Hematopoietic multipotent progenitor cell treated with erythropoietin and hydrocortisone succinate and interleukin-3 and kit ligand, for 6 days (in vitro differentiated cells): ENCODE measurements around the gene ANKDD1B.
A peak's percentile ranks its signal among the peaks of the same experiment; 100 is the strongest.
"Not testable (repeated sequence)": the region's sequence is repeated elsewhere in the genome, so short reads cannot be mapped to it uniquely, and the experiment has no call there.

Experiments used
- DNase-seq: peaks from one replicate; pipeline ENCODE4 v3.0.0-alpha.2; 2015

Gene ANKDD1B

DNA sequence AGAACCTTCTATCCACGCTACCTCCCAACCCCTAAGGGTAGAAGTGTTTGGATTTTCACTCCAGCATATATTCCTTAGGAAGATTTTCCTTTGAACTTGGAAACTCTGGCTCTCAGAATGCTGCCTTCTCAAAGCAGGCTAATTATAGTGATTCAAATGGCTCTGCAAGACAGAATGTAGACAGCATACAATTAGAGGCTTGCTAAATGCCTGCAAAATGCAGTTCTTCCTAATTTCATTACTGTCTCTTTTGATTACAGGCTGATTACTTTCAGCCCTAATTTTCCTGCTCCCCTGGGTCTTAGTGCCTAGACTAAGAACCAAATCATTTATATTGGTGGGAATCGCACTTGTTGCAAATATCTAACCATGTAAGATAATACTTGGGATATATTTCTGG, 50.8 kb downstream of the ANKDD1B start:
- DNase-seq: no peak

DNA sequence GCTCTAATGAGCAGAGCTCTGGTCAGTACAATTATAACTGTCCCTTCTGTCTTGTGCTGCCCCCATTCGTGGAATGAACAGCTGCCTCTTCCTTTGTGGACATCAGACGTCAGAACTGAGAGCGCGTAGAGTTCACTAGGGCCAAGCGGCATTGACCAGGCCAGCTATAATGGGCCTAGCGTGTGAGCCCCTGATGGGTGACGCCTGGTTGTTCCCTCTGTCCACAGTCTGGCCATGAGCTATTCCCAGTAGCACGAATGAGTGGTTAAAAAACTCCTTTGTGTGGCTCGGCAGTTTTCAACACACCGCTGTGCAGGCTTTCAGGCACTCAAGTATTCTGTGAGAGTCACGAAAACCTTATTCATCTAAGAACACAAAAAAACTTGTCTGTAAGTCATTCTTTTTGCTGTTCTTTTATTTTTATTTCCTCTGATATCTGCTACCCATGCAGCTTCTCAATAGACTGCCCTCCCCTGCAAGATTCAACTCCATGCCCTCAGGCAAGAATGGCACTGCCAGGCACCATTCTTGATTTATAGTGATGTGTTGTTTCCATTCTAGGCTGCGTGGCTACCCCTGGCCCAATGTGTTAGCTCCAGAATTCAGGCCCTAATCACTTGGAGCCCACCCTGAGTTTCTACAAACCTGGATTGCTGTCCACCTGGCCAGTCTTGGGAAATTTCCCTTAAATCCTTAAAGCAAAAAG, 52.5 kb downstream of the ANKDD1B start:
- no peak for DNase-seq

DNA sequence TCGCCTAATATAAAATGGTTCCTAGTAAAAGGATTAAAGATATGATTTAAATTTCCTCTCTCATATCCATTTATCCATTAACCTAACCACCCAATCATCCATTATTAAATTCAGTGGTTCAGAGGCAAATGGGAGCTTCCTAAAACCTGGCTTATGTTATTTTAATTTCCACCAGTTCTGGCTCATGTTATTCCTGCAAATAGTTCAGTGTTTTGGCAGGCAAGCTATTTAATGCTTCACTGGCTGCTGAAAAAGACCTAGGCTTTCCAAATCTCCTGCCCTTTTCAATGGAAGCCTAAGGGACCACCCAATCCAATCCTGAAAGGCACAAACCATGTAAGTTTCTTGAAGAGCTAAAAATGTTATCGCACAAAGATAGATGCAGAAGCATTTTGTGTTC, 53.7 kb downstream of the ANKDD1B start:
- no peak for DNase-seq

DNA sequence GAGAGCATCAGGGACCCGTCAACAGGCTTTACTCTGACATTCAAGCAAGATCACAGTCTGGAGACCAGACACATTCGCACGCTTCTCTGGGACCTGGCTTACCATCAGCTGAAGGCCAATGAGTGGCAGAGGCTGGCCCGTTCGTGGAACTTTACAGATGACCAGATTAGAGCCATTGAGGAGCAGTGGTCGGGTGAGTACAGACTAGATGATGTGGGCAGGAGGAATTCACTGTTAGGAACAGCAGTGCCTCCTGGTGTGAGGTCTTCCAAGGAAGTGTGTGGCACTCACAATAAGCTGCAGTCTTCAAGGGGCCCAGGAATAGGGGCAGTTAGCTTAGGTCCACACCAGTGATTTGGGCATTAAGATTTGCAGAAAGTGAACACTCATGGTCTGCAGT, 55.5 kb downstream of the ANKDD1B start:
- no peak for DNase-seq

DNA sequence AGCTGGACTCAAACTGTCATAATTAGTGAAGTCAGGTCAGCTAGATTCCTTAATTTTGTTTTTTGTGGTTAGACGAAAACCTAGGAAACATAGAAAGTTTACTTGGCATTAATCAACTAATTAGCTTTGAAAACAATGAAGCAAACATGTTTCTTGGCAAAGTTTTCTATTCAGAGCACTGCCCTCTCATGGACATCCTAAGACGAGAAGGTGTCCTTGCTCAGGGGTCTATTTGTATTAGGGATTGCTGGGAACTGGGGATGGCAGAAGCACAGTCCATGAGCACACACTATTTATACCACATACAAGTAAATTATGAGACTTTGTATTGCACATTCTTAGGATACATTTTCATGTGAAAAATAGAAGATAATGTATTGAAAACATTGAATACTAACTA, 56.3 kb downstream of the ANKDD1B start:
- peak; percentile 57 for DNase-seq

DNA sequence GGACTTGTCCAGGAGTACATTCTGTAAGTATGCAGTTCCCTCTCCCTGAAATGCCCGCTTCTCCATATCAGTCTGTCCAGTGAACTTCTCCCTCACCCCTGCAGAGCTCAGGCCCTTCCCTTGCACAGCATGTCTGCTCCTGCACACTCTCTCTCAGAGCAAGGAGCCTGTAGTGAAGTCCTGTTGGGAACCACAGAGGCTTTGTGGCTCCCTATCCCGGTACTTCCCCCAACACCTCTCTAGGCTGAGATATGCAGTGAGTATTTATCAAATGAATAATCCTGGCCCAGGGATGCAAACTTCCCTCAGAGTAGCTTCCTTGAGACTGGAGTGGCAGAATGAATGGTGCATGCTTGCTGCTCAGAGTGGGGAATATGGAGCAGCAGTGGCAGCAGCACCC, 57.2 kb downstream of the ANKDD1B start:
- peak; percentile 28 for DNase-seq

DNA sequence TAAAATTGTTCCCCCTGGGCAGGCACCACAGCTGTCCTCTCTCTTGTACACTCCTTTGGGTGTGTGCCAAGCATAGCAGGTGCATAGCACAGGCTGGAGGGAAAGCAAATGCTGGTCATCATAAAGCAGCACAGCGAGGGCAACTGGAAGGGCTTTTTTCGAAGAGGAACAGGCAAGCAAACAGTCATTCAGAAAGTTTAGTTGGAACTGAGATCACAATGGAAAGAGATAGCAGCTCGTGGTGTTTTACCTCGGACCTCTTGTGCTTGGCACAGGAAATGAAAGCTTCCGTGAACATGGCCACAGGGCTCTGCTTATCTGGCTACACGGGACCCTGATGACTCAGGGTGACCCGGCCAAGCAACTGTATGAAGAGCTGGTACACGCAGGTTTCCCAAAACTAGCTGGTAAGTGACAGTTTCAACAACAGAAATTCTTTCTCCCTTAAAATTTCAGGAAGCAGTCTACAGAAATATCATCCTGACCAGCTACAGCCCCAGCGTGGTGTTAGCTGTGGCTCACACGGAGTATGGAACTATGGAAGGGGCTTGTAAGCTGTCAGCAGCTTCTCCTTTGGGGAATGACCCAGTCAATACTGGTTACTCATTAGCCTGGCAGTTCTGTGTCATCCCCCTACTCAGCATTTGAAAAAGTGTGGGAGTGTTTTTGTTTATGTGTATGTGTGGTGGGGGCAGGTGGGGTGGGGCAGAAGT, 57.9 kb downstream of the ANKDD1B start:
- peak; percentile 92 for DNase-seq

DNA sequence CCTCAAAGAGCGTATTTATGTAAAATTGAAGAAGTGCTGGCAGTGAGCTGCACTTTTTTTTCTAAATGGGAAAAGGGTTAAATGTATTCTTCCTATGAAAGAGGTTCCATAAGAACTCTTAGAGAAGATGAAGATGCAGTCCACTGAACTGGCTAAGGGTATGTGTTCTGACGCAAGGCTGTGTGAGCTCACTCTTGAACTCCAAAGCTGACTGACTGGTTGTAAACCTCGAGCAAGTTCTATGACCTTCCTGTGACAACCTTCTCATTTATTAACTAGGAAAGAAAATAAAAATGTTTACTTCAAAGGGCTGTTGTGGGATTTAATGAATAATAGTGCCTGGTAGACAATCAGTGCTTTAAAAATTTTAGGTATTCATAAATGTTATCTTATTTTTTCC, 59.3 kb downstream of the ANKDD1B start:
- no peak for DNase-seq

DNA sequence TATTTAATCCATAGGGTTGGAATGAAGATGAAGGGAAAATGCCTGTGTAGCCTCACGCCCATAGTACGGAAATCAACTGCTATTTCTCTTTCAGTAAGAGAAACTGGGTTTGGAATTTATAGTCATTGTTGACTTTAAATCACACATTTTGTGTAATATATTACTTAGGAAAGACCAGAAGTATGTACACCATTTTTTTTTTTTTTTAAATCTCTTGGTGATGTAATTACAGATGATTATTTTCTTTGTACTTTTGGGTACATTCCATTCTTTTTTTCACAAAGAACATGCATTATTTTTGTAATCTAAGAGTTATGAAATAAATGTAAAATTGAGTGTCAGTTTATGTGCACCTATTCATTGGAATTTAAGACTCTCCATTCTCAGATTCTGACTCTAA, 60.3 kb downstream of the ANKDD1B start:
- no peak for DNase-seq

DNA sequence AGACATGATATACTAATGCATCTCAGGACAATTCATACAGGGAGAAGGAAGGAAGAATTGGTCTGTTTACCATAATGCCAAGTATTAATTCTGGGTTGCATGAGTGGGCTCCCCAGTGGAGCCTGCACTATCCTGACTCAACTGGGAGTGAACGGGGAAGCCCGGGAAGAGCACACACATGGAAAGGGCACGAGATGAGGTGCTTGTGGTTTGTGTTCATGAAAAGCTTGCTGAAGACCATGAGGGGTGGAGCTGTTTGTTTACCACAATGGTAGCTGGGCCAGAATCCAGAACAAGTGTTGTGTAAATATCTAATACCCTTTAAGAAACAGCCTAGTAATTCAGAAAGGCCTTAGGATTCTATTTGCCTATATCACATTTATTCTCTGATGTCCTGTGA, 61.4 kb downstream of the ANKDD1B start:
- no peak for DNase-seq

DNA sequence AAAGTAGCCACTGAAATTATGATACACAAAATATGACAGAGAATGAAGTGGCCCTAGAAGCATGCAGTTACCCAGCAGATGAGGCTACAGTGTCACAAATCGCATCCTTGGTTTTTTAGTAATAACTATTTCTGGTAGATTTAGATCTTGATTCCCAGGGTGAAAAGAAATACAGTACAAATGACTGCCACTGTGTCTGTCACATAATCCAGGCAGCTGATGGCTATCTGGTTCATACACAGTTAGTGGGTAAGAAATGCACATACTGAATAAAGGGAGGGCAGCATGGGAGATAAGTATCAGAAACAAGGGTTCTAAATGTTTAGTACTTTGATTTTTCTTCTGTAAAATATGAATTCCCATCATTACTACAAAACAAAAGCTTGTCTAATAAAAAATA, 64.5 kb downstream of the ANKDD1B start:
- DNase-seq: no peak

DNA sequence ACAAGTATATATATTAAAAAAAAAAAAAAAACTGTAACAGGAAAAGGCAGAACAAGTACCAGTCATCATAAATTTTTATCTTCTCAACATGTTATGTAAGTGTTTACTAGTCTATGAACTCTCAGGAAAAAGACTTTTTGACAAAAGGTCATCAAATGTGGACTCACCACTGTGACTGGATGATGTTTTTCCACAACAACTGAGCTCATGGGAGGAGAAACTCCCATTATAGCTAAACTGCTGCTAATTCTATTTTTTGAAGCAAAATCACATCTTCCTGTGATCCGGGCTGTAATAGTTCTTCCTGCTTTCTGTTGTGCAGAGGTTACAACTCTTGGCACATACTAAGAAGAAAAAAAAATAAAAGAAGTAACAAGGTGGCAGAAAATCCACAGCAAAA, 66.4 kb downstream of the ANKDD1B start:
- DNase-seq: no peak

DNA sequence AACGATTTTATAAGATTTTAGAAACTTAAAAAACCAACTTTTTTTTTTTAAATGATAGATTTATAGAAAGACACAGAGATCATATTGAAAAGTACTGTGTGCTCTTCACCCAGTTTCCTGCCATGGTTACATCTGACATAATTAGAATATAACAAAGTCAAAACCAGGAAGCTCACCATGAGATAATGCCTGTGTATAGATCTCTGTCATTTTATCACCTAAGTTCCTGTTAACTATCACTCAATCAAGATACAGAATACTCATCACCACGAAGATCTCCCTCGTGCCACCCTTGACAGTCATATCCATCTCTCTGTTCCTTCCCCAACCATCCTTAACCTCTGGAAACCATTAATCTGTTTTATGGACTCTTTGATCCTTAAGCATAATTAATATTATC, 66.9 kb downstream of the ANKDD1B start:
- DNase-seq: peak; percentile 38

DNA sequence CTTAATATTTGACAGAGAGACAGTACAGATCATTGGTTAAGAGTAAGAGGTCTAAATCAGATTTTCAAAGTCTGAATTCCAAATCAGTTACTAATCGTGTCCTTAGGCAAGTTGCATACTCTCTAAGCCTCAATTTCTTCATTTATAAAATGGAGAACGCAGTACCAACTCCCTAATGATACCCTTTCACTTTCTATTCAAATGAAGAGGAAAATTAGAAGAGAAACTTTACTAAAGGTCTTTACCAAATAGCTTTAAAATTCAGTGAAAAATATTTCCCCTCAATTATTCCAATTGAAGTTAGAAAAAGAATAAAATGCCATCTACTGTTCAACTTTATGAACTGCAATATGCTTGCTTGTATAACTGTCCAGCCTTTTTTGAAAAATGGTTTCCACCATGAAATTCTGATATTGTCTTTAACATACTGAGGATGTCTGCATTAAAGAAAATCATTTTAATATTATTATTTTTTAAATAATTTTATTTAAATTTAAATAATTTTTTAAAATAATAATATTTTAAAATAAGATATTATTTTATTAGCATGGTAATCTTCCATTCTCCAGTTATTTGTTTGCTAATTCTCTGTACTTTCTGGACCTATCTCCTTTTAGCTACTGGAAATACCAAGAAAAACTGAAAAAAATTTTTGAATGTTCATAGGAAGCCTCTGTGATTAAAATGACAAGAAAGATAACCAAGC, 70.0 kb downstream of the ANKDD1B start:
- peak; percentile 85 for DNase-seq

DNA sequence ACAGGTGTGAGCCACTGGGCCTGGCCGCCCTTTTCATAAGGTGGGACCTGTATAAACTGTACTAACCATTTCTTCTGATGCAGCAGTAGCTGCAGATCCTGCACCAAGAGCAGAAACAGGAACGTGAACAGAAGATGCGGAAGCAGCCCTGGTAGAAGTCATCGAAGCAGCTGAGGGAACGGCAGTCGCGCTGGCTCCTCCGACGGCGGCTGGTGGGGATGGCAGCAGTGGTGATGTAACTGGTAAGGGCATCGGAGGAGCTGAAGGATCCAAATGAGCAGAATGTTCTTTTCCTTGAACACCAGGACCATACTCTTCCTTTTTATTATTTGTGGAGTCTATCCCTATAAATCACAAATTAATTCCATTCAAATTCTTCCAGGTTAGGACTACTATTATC, 73.9 kb downstream of the ANKDD1B start:
- no peak for DNase-seq

DNA sequence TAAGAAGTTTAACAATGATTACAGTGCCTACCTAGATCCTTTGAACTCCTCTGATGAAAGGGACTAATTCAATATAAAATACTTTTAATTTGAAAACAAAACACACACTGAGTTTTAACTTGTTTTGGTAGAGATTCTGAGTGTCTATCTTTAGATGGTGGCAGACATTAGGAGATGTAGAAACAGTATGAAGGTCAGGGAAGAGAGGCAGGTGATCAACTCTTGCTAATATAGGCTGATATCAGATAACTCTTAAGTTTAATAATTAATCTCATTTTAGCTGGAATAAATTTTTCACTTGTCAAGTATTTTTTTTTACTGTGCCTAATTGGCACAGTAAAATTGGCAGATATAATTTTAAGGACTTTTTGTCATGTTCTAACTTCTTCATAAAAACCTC, 75.2 kb downstream of the ANKDD1B start:
- no peak for DNase-seq

DNA sequence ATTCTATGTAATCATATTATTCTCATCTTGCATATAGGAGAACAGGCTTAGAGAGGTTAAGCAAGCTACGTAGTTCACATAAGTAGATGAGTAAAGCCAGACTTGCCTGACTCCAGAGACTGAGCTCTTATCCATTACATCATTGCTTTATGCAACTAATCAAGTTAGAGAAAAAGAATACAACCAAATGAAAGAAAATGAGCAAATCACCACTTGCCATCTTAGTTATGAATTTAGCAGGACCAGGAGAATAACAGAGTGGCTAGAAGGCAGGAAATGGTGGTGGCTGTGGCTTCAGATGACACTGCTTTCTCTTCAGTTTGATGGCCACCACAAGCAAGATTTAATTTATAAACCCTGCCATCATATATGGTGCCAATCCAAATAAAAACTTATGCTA, 79.4 kb downstream of the ANKDD1B start:
- no peak for DNase-seq

DNA sequence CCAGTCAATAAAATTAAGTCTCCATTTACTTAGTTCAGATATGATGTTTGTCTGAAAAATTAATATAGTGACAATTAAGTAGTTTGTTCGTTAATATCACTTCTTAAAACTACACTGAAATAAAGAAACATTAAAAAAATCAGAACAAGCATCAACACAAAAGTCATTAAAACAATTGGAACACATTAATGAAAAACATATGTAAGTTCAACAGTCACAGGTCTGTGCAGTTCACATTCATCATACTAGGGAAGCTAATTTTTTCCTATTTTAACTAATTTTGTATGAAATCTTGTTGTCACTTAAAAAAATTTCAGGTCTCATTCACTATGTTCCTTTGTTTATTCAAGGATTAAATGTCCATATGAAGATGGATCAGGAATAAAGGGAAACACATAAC, 83.5 kb downstream of the ANKDD1B start:
- DNase-seq: no peak

DNA sequence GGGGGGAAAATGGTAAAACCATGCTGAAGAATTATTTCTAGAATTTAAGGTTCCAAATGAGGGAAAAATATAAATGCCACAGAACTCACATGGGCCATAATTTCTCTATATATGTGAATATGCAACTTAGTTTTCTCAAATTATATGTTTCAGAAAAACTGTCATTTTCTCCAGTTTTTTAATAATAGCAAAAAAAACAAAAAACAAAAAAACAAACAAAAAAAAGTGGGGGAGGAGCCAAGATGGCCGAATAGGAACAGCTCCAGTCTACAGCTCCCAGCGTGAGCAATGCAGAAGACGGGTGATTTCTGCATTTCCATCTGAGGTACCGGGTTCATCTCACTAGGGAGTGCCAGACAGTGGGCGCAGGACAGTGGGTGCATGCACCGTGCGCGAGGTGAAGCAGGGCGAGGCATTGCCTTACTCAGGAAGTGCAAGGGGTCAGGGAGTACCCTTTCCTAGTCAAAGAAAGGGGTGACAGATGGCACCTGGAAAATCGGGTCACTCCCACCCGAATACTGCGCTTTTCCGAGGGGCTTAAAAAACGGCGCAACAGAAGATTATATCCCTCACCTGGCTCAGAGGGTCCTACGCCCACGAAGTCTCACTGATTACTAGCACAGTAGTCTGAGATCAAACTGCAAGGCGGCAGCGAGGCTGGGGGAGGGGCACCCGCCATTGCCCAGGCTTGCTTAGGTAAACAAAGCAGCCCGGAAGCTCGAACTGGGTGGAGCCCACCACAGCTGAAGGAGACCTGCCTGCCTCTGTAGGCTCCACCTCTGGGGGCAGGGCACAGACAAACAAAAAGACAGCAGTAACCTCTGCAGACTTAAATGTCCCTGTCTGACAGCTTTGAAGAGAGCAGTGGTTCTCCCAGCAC, 84.5 kb downstream of the ANKDD1B start:
- DNase-seq: not testable (repeated sequence)

DNA sequence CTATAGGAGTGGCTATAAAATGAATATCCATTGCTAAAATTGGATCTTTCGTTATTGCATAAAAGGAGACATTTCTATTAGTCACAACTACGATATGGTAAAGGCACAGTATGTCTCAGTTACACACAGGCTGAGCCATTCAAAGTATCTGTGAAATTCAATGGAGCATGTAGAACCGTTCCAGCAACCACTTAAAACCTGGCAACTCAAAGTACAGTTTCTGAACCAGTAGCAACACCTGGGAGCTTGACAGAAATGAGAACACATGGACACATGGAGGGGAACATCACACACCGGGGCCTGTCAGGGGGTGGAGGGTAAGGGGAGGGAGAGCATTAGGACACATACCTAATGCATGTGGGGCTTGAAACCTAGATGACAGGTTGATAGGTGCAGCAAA, 90.6 kb downstream of the ANKDD1B start:
- no peak for DNase-seq

DNA sequence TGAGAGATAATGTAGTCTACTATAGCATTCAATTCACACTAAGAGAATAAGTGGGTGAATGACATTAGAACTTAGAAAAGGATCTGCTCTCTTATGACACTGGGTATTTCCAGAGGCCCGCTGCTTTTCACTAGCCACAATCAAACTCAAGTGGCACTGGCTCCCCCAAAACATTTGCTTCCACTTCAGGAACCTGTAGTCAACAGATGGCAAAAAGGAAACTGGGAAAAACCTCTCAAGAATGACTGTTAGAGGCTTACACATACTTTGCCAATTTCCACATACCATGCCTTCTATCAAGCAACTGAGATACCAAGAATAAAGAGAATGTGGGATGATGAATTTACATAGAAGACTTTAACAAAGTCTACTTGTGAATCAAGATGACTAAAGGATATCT, 94.8 kb downstream of the ANKDD1B start:
- DNase-seq: no peak

DNA sequence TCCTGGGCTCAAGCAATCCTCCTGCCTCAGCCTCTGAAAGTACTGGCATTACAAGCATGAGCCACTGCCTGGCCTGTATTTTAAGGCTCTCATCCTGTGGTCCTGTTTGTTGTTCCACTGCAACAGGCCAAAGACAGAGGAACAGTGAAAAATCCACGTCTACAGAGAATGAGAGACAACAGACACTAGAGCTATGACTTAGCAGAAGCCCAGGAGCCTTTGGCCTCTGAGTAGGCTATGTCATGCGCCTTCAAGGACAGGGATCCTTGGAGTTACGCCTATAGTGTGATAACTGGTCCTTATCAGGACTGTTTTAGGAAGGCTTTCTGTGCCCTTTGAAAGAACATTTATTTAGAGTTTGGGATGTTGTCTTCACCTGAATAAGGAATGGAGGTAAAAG, 95.5 kb downstream of the ANKDD1B start:
- peak; percentile 63 for DNase-seq

DNA sequence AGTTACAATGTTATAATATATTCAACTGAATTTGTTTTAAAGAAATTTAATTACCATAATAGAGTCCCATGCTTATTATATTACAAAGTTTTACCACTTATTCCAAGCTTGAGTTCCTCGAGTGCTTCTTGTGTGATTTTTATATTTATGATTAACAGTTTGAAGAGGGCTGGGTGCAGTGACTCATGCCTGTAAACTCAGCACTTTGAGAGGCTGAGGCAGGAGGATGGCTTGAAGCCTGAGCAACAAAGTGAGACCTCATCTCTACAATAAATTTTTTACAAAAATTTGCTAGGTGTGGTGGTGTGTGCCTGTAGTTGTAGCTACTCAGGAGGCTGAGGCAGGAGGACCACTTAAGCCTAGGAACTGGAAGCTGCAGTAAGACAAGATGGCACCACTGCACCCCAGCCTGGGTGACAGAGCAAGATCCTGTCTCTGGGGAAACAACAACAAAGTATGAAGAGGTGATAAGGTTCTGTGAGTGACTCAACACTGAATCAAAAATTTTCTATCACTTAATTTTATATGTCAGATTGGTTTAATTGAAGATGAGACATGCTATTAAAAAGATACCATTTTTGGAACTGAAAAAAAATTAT, 96.8 kb downstream of the ANKDD1B start:
- DNase-seq: no peak
